ENCODE results near the gene LYST.

DNA sequence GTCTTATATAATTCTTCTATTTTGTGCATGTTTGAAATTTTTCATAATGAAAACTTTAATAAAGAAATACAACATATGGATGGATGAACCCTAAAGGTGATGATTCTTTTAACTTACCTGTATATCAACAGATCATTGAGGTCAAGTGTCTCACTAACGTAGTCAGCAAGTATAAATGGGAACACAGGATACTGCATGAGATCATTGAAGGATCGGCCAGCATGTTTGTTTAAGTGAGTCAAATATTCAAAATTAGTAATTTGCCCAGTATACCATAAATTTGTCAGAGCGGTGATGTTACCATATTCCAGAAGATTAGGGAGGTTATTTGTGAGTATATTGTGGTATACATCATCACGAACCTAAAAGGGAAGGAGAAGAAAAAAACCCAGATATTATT, 146.2 kb downstream of the LYST start:
- TF ChIP-seq, protein P1, sequence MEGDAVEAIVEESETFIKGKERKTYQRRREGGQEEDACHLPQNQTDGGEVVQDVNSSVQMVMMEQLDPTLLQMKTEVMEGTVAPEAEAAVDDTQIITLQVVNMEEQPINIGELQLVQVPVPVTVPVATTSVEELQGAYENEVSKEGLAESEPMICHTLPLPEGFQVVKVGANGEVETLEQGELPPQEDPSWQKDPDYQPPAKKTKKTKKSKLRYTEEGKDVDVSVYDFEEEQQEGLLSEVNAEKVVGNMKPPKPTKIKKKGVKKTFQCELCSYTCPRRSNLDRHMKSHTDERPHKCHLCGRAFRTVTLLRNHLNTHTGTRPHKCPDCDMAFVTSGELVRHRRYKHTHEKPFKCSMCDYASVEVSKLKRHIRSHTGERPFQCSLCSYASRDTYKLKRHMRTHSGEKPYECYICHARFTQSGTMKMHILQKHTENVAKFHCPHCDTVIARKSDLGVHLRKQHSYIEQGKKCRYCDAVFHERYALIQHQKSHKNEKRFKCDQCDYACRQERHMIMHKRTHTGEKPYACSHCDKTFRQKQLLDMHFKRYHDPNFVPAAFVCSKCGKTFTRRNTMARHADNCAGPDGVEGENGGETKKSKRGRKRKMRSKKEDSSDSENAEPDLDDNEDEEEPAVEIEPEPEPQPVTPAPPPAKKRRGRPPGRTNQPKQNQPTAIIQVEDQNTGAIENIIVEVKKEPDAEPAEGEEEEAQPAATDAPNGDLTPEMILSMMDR (IDR thresholded peaks at IDR 0.05) = no peak
- TF ChIP-seq EP300 (IDR thresholded peaks at IDR 0.05) (no peak), POLR2A (IDR thresholded peaks at IDR 0.05) (no peak)

All from tibial nerve (tissue), 4 donors.